Measurements from ENCODE around the gene NAMPT.
"Not testable (repeated sequence)": the region's sequence is repeated elsewhere in the genome, so short reads cannot be mapped to it uniquely, and the experiment has no call there.

Gene NAMPT

GRCh38 chr7:106313966-106314365 lies 29.2 kb upstream of the NAMPT start:
- Mint-ChIP-seq H3K27me3 (peaks cover 35% of the 10 kb centered on the region), H3K27ac (no peak overlapping the region), H3K4me3 (no peak overlapping the region)

GRCh38 chr7:106313456-106313901 lies 28.7 kb upstream of the NAMPT start:
- no peaks in the 10 kb centered on the region for H3K9me3 Mint-ChIP-seq
- H3K36me3 Mint-ChIP-seq (ENCODE audit: low read depth), result no peaks in the 10 kb centered on the region
- H3K4me1 Mint-ChIP-seq (ENCODE audit: low read depth), result peaks cover 32% of the 10 kb centered on the region
- H3K27ac Mint-ChIP-seq, result no peak overlapping the region
- H3K27me3 Mint-ChIP-seq, result peaks cover 30% of the 10 kb centered on the region
- no peak for DNase-seq
- no peak overlapping the region for H3K4me3 Mint-ChIP-seq

More at GRCh38 chr7:106313966-106314365, 29.2 kb upstream of the NAMPT start:
- DNase-seq, result no peak
- Mint-ChIP-seq H3K36me3 (ENCODE audit: low read depth) (no peaks in the 10 kb centered on the region), H3K4me1 (ENCODE audit: low read depth) (peaks cover 29% of the 10 kb centered on the region), H3K9me3 (no peaks in the 10 kb centered on the region)

DNA sequence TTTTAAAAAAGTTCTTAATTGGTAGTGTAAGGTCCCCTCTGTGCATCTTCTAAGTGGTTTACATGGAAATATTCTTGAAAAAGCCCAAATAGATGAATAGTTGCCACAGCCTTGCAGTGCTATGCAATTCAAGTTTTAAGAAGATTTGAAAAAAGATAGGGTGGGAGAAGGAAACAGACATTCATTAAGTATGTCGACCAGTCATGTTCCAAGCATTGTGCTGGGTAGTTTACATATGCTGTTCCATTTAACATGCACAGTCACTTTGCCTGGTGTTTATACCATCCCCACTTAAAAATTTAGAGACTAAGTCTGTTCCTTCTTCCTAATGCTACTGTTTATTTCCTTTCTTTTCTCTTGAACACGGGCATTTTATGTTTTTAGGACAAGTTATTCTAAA lies 28.1 kb upstream of the NAMPT start:
- peaks cover 32% of the 10 kb centered on the region for H3K4me1 Mint-ChIP-seq (ENCODE audit: low read depth)

DNA sequence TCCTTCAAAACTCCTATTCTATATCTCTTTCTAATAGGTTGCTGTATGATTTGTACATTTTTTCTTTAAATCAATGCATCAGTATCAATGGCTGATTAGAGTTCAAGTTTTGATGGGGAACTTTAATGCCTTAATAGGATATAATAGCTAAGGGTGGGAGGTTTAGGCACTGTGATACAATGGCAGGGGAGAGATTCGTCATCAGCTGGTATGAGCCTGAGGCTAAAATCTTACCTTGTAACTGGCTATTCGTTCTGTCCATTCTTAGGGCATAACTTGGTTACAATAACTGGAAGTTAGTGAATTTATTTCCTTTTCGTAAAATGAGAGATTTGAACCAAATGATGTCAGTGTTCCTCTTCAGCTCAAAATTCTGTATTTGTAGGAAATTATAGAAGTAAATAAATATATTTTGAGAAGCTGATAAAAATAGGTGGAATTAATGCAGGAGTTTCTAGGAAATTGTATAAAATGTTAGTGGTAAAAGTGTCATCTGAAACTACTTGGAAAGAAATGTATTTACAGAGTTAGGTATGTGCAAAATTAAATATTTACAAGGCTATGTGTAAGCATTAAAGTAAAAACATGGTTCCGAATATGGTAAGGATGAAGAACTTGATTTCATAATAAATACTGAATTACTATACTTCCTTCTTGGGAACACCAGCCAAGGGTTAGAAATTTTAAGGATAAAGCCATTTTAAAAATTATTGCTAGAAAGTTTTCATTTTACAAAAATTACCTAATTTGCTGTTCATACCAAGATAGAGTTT lies 27.5 kb upstream of the NAMPT start:
- no peak for DNase-seq
- Mint-ChIP-seq H3K27ac (no peak overlapping the region), H3K36me3 (ENCODE audit: low read depth) (no peaks in the 10 kb centered on the region), H3K4me1 (ENCODE audit: low read depth) (peaks cover 32% of the 10 kb centered on the region), H3K27me3 (peaks cover 22% of the 10 kb centered on the region), H3K9me3 (no peaks in the 10 kb centered on the region), H3K4me3 (no peak overlapping the region)

More for the DNA sequence above, 28.1 kb upstream of the NAMPT start:
- DNase-seq, result no peak
- Mint-ChIP-seq H3K9me3 (no peaks in the 10 kb centered on the region), H3K4me3 (no peak overlapping the region), H3K36me3 (ENCODE audit: low read depth) (no peaks in the 10 kb centered on the region), H3K27me3 (peaks cover 26% of the 10 kb centered on the region), H3K27ac (no peak overlapping the region)

DNA sequence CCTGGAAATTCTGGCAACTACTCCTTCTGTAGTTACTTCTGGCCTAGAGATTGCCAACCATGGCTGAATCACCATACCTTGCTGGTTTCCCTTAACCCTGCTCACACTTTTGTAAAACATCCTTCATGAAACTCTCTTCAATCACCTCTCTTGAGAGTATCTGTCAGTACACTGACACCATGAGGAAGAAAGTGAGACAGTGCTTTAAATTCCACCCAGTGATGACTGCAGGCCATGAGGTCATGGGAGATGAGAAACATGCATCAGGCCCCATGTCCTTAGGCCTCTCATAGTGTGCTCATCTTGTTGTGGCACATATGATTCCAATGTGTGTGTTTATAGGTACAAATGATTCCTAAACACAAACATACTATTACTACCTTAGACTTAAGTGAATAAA lies 24.6 kb upstream of the NAMPT start:
- Mint-ChIP-seq H3K4me3 (no peak overlapping the region), H3K27me3 (peaks cover 19% of the 10 kb centered on the region), H3K9me3 (peaks cover 4% of the 10 kb centered on the region), H3K4me1 (ENCODE audit: low read depth) (peaks cover 27% of the 10 kb centered on the region), H3K36me3 (ENCODE audit: low read depth) (no peaks in the 10 kb centered on the region), H3K27ac (peak overlapping the region; percentile 9)
- DNase-seq, result no peak

GRCh38 chr7:106306256-106306655 lies 21.5 kb upstream of the NAMPT start:
- peaks cover 24% of the 10 kb centered on the region for H3K9me3 Mint-ChIP-seq
- H3K4me3 Mint-ChIP-seq, result no peak overlapping the region
- H3K27ac Mint-ChIP-seq, result no peak overlapping the region
- DNase-seq, result no peak
- H3K4me1 Mint-ChIP-seq (ENCODE audit: low read depth), result peaks cover 11% of the 10 kb centered on the region
- H3K36me3 Mint-ChIP-seq (ENCODE audit: low read depth), result no peaks in the 10 kb centered on the region
- peaks cover 38% of the 10 kb centered on the region for H3K27me3 Mint-ChIP-seq

DNA sequence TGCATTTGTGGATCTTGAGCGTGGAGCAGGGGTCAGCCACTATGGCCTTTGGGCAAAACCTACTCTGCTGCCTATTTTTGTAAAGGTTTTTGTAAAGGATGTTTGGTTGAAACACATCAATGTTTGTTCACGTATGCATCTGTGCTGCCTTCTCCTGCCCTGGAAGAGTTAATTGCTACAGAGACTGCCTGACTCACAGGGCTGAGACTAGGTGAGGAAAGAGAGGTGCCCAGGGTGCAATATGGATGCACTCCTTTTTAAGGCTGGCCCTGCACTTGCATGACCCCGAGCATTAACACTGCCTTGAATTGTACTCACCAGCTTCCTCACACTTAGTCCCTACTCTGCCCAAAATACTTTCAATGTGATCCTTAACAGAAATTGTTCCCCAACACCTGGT lies 20.9 kb upstream of the NAMPT start:
- Mint-ChIP-seq H3K36me3 (ENCODE audit: low read depth) (no peaks in the 10 kb centered on the region), H3K4me1 (ENCODE audit: low read depth) (peaks cover 11% of the 10 kb centered on the region), H3K9me3 (peaks cover 28% of the 10 kb centered on the region), H3K27me3 (peaks cover 40% of the 10 kb centered on the region), H3K27ac (no peak overlapping the region), H3K4me3 (no peak overlapping the region)
- DNase-seq, result no peak

GRCh38 chr7:106304568-106304967 lies 19.8 kb upstream of the NAMPT start:
- no peak overlapping the region for H3K27ac Mint-ChIP-seq
- H3K4me1 Mint-ChIP-seq (ENCODE audit: low read depth), result peaks cover 8% of the 10 kb centered on the region
- no peak for DNase-seq
- no peak overlapping the region for H3K4me3 Mint-ChIP-seq
- no peaks in the 10 kb centered on the region for H3K36me3 Mint-ChIP-seq (ENCODE audit: low read depth)
- peaks cover 28% of the 10 kb centered on the region for H3K9me3 Mint-ChIP-seq
- peaks cover 47% of the 10 kb centered on the region for H3K27me3 Mint-ChIP-seq

GRCh38 chr7:106298631-106299030 lies 13.8 kb upstream of the NAMPT start:
- not testable (repeated sequence) for H3K4me3 Mint-ChIP-seq; H3K4me1 Mint-ChIP-seq (ENCODE audit: low read depth); H3K36me3 Mint-ChIP-seq (ENCODE audit: low read depth); H3K27ac Mint-ChIP-seq; DNase-seq
- Mint-ChIP-seq H3K27me3 (peaks cover 23% of the 10 kb centered on the region), H3K9me3 (peaks cover 27% of the 10 kb centered on the region)

- not testable (repeated sequence) for DNase-seq; H3K27ac Mint-ChIP-seq; H3K4me1 Mint-ChIP-seq (ENCODE audit: low read depth); H3K4me3 Mint-ChIP-seq; H3K36me3 Mint-ChIP-seq (ENCODE audit: low read depth)
- H3K27me3 Mint-ChIP-seq, result peaks cover 19% of the 10 kb centered on the region
- H3K9me3 Mint-ChIP-seq, result peaks cover 23% of the 10 kb centered on the region
Measured at GRCh38 chr7:106298155-106298554, 13.4 kb upstream of the NAMPT start.

DNA sequence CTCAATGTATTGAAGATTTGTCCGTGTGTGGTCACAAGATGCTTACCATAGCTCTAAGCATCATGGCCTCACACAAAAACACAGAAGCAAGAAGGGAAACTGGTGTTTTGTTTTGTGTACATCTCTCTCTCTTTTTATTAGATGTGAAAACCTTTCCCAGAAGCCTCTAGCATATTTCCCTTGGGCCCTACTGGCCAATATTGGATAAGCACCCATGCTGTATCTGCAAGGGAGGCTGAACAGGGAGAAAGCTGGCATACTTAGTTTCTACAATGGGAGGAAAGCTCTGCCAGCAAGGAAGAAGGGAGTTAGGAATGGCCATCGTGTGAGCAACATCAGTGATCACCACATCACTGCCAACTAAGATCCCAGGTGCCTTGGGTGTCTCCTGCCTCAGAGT lies 9.6 kb upstream of the NAMPT start:
- Mint-ChIP-seq H3K27ac (no peak overlapping the region), H3K4me1 (ENCODE audit: low read depth) (peaks cover 12% of the 10 kb centered on the region), H3K9me3 (peaks cover 3% of the 10 kb centered on the region), H3K36me3 (ENCODE audit: low read depth) (no peaks in the 10 kb centered on the region), H3K4me3 (no peak overlapping the region), H3K27me3 (no peaks in the 10 kb centered on the region)
- DNase-seq, result no peak

- no peak for DNase-seq
- peaks cover 3% of the 10 kb centered on the region for H3K9me3 Mint-ChIP-seq
- H3K27me3 Mint-ChIP-seq, result no peaks in the 10 kb centered on the region
- H3K27ac Mint-ChIP-seq, result no peak overlapping the region
- H3K4me3 Mint-ChIP-seq, result no peak overlapping the region
- H3K4me1 Mint-ChIP-seq (ENCODE audit: low read depth), result peaks cover 34% of the 10 kb centered on the region
- no peaks in the 10 kb centered on the region for H3K36me3 Mint-ChIP-seq (ENCODE audit: low read depth)
Measured at GRCh38 chr7:106291247-106291646, 6.5 kb upstream of the NAMPT start.

DNA sequence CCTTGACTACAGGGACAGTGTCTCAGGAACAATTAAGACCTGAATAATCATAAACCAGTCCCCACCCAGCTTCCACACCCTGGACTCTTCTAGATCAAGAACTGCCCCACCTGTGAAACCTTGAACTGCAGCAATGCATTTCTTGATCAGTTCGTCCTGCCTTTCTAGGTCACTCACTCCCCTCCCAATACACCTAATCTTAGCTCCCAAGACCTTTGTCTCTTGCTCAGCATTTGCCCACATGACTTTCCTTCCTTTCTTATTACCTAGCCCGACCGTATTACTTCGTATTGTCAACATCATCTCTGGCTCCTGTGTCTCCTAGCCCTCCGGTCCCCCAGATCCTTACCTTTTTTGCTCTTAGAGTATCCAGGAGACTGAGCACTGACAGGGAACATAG lies 5.5 kb upstream of the NAMPT start:
- H3K4me3 Mint-ChIP-seq, result no peak overlapping the region
- peaks cover 42% of the 10 kb centered on the region for H3K4me1 Mint-ChIP-seq (ENCODE audit: low read depth)

DNA sequence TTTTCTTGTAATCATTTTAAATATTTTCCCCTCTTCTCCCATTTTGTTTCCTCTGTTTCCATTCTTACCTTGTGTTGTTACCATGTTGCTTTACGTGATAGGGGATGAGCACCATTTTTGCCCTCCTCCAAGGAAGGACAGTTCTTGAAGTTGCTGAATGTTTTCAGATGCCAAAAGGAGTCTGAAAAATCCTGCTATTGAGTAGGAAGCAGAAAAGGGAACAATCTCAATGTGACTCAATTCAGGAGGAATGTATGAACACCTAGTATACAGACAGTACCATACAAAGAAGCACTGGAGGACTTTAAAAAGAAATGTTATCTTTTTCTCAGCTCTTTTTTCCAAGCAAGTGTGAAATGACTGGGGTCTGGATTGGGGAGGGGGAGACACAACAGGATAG lies 5.1 kb upstream of the NAMPT start:
- no peak for DNase-seq
- Mint-ChIP-seq H3K4me1 (ENCODE audit: low read depth) (peaks cover 42% of the 10 kb centered on the region), H3K36me3 (ENCODE audit: low read depth) (peaks cover 8% of the 10 kb centered on the region), H3K27ac (no peak overlapping the region), H3K27me3 (no peaks in the 10 kb centered on the region), H3K4me3 (no peak overlapping the region), H3K9me3 (peaks cover 5% of the 10 kb centered on the region)

More for the DNA sequence above, 5.5 kb upstream of the NAMPT start:
- peaks cover 7% of the 10 kb centered on the region for H3K36me3 Mint-ChIP-seq (ENCODE audit: low read depth)
- H3K27ac Mint-ChIP-seq, result no peak overlapping the region
- no peak for DNase-seq
- no peaks in the 10 kb centered on the region for H3K27me3 Mint-ChIP-seq
- H3K9me3 Mint-ChIP-seq, result peaks cover 5% of the 10 kb centered on the region

DNA sequence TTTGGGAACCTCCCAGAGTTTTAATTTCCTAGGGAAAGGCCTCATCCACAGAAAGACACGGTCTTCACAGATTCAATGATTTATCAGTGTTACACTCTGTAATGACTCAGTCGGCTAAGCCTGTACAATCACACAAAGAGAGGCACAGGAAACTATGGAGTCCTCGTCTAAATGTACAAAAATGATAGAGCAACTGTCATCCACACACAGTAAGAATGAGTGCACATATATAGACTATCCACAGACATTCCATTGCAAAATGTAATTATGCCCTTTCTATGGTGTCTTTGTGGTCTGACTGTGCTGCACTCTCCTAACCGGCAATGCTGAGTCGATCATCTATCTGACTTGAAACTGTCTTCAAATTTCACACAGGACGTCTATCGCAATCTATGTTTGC lies 3.5 kb upstream of the NAMPT start:
- Mint-ChIP-seq H3K4me3 (no peak overlapping the region), H3K36me3 (ENCODE audit: low read depth) (peaks cover 18% of the 10 kb centered on the region), H3K9me3 (peaks cover 2% of the 10 kb centered on the region), H3K4me1 (ENCODE audit: low read depth) (peaks cover 39% of the 10 kb centered on the region), H3K27ac (no peak overlapping the region), H3K27me3 (no peaks in the 10 kb centered on the region)
- DNase-seq, result no peak

Data from activated T-cell treated with anti-CD3 and anti-CD28 coated beads, Interleukin-2, amount 50 U/mL, for 24 hours (primary cell).